HFF-Myc (cell line): Measurements from ENCODE around the gene HTN3.
"Not testable (repeated sequence)": the region's sequence is repeated elsewhere in the genome, so short reads cannot be mapped to it uniquely, and the experiment has no call there.

Source experiments
- DNase-seq: peaks from one replicate; pipeline ENCODE4 v3.0.0-alpha.2; 2011; ENCODE audit warnings: low read depth; ENCODE audit errors: extremely low read depth
- H3K4me3 ChIP-seq: replicated peaks from 2 replicates; pipeline ENCODE4 v1.5.1; 2011; ENCODE audit warnings: low read depth, mild to moderate bottlenecking, control low read depth, low read length
- CTCF ChIP-seq: IDR thresholded peaks from 2 replicates; pipeline ENCODE4 v1.5.1; 2012; ENCODE audit warnings: mild to moderate bottlenecking, low read depth, low read length, control low read depth; ENCODE audit errors: missing control alignments

The HTN3 gene

GRCh38 chr4:70000711-70001110 is 27.5 kb upstream of the HTN3 start:
- no peak for DNase-seq
- TF ChIP-seq CTCF: no peak
- no peak overlapping the region for H3K4me3 ChIP-seq

GRCh38 chr4:70002507-70002906 is 25.8 kb upstream of the HTN3 start:
- DNase-seq: no peak
- no peak for TF ChIP-seq CTCF
- H3K4me3 ChIP-seq: no peak overlapping the region

- no peak for DNase-seq
- no peak for TF ChIP-seq CTCF
- no peak overlapping the region for H3K4me3 ChIP-seq
Measured at GRCh38 chr4:70008771-70009170, 19.5 kb upstream of the HTN3 start.

GRCh38 chr4:70019006-70019405 is 9.3 kb upstream of the HTN3 start:
- H3K4me3 ChIP-seq, DNase-seq: not testable (repeated sequence)

GRCh38 chr4:70023218-70023617 is 5.0 kb upstream of the HTN3 start:
- DNase-seq: no peak
- H3K4me3 ChIP-seq: no peak overlapping the region
- no peak for TF ChIP-seq CTCF

GRCh38 chr4:70027011-70027410 is 1.2 kb upstream of the HTN3 start:
- TF ChIP-seq CTCF: no peak
- no peak overlapping the region for H3K4me3 ChIP-seq
- no peak for DNase-seq

- not testable (repeated sequence) for H3K4me3 ChIP-seq, DNase-seq
Measured at GRCh38 chr4:70037559-70037958, 9.3 kb downstream of the HTN3 start.

GRCh38 chr4:70039928-70040327 is 11.7 kb downstream of the HTN3 start:
- DNase-seq, H3K4me3 ChIP-seq: not testable (repeated sequence)

GRCh38 chr4:70041652-70042286 is 13.5 kb downstream of the HTN3 start:
- no peak for TF ChIP-seq CTCF
- DNase-seq: no peak
- H3K4me3 ChIP-seq: no peak overlapping the region

- not testable (repeated sequence) for H3K4me3 ChIP-seq, DNase-seq
Measured at GRCh38 chr4:70050138-70050537, 21.9 kb downstream of the HTN3 start, which contains the start of gene HTN1. Gene HTN1 (plus strand): TSS chr4:70050438. CDS start chr4:70053077, 2,639 bp downstream.

GRCh38 chr4:70056534-70056933 is 28.3 kb downstream of the HTN3 start:
- H3K4me3 ChIP-seq, DNase-seq: not testable (repeated sequence)
